Measurements from ENCODE around the gene MRPL20.

Gene MRPL20

DNA sequence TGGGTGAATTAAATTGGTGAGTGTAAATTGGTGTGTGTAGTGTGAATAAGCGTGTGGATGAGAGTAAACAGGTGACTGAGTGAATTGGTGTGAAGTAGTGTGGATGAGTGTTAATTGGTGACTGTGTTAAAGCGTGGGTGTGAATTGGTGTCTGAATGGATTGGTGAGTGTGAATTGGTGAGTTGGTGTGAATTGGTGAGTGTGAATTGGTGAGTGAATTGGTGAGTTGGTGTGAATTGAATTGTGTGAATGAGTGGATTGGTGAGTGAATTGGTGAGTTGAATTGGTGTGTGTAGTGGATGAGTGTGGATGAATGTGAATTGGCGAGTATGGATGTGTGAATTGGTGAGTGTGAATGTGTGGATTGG is 40.4 kb downstream of the MRPL20 start:
- no peak for DNase-seq

GRCh38 chr1:1365875-1366698 is 41.0 kb downstream of the MRPL20 start:
- DNase-seq = no peak

- DNase-seq = no peak
Measured at GRCh38 chr1:1364266-1364665, 42.8 kb downstream of the MRPL20 start.

- no peak for DNase-seq
Measured at GRCh38 chr1:1361982-1362423, 45.1 kb downstream of the MRPL20 start.

GRCh38 chr1:1361233-1361981 is 45.7 kb downstream of the MRPL20 start:
- DNase-seq = no peak

DNA sequence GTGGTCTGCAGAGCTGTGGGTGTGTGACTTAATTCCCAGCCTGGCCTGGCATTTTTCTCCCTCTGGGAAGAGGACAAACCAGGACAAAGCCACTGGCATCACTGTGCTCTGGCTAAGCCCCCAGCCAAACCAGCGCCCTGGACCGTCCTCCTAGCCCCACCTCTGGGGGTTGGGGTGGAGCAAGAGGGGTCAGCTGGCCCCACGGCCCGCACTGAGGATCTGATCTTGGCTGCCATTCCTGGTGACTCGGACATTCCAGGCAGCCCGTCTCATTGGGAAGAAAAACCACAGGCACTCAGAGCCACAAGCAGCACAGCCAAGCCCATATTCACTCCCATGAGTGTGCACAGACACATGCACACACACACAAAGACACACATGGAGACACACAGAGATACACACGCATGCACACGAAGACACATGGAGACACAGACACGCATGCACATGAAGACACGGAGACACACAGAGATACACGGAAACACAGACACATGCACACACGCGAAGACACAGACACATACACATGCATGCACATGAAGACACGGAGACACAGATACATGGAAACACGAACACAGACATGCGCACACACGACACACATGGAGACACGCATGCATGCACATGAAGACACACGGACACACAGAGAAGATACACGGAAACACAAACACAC is 46.5 kb downstream of the MRPL20 start:
- peak in 3 of 58 donors; percentile 30 to 66 (median 51) for DNase-seq

DNA sequence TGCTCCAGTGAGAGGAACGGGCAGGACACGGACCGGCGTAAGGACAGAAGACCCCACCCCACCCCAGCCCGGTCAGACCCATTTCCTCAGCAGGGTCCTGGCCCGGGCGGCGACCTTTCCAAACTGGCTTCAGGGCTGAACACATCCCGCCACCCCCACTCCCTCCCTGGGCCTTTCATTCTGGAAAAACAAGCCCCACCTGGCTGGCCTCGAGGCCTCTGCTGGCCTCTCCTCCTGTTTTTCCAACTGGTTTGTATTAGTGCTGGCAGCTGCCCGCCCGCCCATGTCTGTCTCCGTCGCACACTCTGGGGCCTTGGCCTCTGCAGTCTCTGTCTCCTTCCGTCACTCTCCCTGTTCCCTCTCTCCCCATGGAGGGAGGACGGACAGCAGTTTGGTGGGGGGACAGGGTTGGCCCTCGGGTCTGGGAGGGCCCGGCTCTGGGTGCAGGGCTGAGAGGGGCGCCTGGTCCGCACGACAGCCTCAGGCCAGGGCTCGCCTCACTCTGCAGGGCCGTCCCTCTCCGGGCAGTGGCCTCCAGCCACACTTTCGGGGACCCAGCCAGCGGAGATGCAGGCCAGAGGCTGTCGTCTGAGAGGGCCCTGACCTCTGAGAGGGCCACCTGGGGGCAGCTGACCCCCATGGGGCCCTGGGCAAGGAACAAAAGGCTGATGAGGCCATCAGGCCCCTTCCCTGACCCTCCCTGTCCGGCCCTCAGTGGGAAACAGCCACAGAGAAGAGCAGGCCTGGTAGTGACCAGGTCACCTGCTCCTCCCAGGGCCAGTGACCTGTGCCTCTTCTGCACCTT is 47.2 kb downstream of the MRPL20 start:
- DNase-seq = no peak

DNA sequence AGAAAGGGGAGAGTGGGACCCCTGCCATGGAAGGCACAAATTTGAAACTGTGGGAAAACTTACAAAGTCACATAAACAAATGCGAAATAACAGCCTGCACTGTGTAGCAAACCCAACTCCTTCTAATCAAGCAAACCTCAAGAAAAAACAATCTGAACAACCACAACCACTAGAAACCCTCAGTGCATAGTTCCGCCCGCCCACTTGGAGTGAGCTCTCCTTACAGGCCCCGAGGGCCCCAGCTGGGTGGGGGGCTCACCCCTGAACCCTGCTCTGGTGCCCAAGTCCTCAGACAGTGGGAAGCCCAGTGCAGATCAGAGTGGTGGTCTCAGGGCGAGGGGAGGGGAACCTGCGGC is 47.8 kb downstream of the MRPL20 start:
- DNase-seq = no peak

DNA sequence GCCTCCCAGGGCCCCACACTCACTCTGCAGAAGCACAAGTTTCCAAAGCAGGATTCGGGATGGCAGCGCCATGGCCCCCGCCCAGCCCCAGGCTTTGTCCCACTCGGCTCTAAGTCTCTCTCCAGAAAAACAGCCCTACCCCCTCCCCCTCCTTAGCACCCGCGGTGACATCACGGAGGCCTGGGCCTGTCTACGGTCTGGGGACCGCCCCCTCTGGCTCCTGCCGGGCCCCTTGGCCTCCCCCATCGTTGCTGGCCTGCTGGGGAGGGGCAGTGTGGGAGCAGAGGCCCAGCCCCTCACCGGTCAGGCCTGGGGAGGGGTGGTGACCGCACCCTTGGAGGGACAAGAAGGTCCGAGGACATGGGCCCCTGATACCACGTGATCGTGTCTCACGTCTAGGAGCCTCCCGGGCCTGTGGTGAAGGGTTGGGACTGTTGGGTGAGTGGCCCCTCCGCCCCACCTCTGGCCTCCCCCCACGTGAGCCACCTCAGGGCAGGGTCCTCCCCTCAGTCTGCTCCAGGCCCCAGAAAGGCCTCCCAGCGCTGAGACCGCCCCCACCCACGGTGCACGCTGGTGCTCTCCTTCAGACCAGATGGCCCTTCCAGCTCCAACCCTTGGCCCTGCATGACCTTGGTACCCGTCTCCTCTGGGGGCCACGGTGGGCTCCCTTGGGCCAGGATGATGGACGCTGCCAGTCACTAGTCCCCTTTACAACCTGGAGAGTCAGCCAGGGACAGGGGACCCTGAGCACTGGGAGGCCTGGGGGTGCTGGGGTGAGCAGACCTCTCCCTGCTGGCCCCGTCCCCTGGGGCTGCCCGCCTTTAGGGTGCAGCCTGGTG is 48.4 kb downstream of the MRPL20 start, which contains the start of gene MXRA8:
Gene MXRA8, minus strand, starts transcription at position 123 of the 839 bp plus-strand sequence. Its CDS starts 51 bp downstream, at position 72.
- DNase-seq = peak in 9 of 58 donors; percentile 19 to 54 (median 33)

DNA sequence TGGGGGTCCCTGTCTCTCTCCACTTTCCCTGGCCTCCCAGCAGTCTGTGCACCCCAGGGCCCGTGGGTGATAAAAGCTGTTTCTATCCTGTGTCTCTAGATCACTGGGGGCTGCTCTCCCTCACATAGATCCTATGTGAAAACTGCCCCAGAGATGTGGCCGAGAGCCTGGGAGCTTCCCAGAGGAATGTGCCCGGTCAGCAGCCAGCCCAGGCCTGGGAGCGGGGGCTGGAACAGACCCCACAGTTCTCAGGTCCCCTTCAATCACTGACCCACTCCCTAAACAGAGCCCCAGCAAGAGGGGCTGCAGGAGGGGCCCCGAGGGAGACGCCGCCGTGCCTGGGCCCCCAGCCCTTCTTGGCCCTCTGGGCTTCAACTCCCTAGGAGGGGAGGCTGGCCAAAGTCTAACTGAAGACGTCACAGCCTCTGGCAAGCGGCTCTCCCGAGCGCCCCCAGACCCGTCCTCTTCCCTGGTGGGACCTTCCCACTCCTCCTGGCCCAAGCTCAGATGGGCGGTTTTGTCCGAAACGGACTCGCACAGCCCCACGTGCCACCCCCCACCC is 49.1 kb downstream of the MRPL20 start:
- DNase-seq = no peak

DNA sequence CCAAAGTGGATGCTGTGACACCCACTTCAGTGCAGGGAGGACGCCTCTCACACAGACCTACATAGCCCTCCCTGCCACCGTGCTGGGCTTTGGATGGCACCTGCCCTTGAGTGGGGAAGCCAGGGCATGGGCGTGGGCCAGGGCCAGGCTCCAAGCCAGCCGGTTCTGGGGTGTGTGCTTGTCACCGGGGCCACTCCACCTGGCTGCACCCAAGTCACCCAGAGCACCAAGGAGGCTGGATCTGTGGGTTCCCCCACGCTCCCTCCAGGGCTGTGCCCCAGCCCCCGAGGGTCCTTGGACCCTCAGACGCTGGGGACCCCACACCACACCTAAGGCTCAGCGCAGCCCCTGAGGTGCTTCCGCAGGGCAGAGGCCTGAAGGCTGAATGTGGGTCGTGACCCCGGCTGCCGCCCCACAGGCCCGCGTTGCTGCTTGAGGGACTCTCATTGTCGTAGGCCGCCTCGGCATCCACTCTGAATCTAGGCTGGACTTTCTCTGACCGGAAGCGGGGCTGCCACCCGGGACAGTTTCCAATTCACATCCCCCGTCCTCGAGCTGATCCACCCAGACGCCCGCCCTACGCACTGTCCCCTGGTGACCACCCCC is 50.2 kb downstream of the MRPL20 start:
- DNase-seq = no peak

- no peak for DNase-seq
Measured at GRCh38 chr1:1356166-1356795, 50.8 kb downstream of the MRPL20 start.

- DNase-seq = peak in 3 of 58 donors; percentile 28 to 33 (median 28)
Measured at GRCh38 chr1:1355416-1355815, 51.7 kb downstream of the MRPL20 start.

GRCh38 chr1:1354271-1355247 is 52.5 kb downstream of the MRPL20 start:
- DNase-seq = no peak

GRCh38 chr1:1353389-1354151 is 53.5 kb downstream of the MRPL20 start:
- DNase-seq = no peak

DNA sequence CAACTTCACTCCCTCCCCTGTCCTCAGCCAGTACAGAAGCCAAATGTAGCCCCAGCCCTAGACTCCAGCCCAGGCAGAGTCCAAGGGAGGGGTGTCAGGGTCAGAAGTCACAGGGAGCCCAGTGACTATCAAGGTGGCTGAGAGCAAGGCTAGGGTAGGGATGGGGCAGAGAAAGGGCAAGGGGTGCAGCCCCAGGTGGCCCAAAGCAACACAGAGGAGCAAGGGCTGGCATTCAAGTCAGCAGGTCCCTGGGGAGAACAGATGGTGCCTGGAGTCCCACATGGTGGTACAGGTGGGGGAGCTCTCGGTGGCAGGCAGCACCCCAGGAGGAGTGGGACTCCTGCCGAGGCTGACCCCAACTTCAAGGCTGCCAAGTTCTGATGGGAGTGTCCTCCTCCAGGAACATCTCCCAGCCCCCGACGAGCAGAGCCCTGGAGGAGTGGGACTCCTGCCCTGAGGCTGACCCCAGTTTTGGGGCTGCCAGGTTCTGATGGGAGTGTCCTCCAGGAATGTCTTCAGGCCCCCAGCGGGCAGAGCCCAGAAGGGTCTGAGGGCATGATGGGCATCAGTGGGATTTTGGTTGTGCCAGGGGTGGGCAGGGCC is 54.2 kb downstream of the MRPL20 start:
- no peak for DNase-seq
